GM13977 (cell line): ENCODE results near the gene TMED10.
"Not testable (repeated sequence)": the region's sequence is repeated elsewhere in the genome, so short reads cannot be mapped to it uniquely, and the experiment has no call there.

ENCODE experiments used
- DNase-seq: peaks from one replicate; pipeline ENCODE4 v3.0.0; 2012; ENCODE audit warnings: low spot score
- in situ Hi-C: fragments of 300-500 bp; cut with MboI; formaldehyde crosslinking; loops from one replicate; pipeline ENCODE4 v1.12.0; 2022; ENCODE audit warnings: low sequenced_read_pairs, low pct_unique_long_range_greater_than_20kb, mixed read lengths, inconsistent platforms; ENCODE audit not compliant: unreplicated experiment
- TF ChIP-seq, protein P1 (sequence below): IDR thresholded peaks from 2 replicates; pipeline ENCODE4 v1.5.1; 2012; ENCODE audit warnings: mild to moderate bottlenecking, control low read depth; ENCODE audit not compliant: insufficient read depth; ENCODE audit errors: extremely low read depth, missing control alignments

Gene TMED10

GRCh38 chr14:75156111-75156510 lies 20.3 kb downstream of the TMED10 start:
- DNase-seq: no peak

GRCh38 chr14:75155169-75155568 lies 21.2 kb downstream of the TMED10 start:
- DNase-seq: no peak
- in situ Hi-C loops: no loop called here
- TF ChIP-seq, protein P1, sequence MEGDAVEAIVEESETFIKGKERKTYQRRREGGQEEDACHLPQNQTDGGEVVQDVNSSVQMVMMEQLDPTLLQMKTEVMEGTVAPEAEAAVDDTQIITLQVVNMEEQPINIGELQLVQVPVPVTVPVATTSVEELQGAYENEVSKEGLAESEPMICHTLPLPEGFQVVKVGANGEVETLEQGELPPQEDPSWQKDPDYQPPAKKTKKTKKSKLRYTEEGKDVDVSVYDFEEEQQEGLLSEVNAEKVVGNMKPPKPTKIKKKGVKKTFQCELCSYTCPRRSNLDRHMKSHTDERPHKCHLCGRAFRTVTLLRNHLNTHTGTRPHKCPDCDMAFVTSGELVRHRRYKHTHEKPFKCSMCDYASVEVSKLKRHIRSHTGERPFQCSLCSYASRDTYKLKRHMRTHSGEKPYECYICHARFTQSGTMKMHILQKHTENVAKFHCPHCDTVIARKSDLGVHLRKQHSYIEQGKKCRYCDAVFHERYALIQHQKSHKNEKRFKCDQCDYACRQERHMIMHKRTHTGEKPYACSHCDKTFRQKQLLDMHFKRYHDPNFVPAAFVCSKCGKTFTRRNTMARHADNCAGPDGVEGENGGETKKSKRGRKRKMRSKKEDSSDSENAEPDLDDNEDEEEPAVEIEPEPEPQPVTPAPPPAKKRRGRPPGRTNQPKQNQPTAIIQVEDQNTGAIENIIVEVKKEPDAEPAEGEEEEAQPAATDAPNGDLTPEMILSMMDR: no peak

More at GRCh38 chr14:75156111-75156510, 20.3 kb downstream of the TMED10 start:
- in situ Hi-C loops: no loop called here
- TF ChIP-seq, protein P1: no peak

- TF ChIP-seq, protein P1: no peak
- in situ Hi-C loops: no loop called here
- no peak for DNase-seq
Observed at GRCh38 chr14:75153295-75153694, 23.1 kb downstream of the TMED10 start.

- TF ChIP-seq, protein P1: no peak
- no peak for DNase-seq
- in situ Hi-C loops: no loop called here
Observed at GRCh38 chr14:75151851-75152250, 24.6 kb downstream of the TMED10 start.

GRCh38 chr14:75150637-75151036 lies 25.8 kb downstream of the TMED10 start:
- not testable (repeated sequence) for DNase-seq

GRCh38 chr14:75150150-75150549 lies 26.3 kb downstream of the TMED10 start:
- in situ Hi-C loops: no loop called here
- no peak for DNase-seq
- TF ChIP-seq, protein P1: no peak

More at GRCh38 chr14:75150637-75151036, 25.8 kb downstream of the TMED10 start:
- in situ Hi-C loops: not testable (repeated sequence)

GRCh38 chr14:75147423-75148071 lies 28.9 kb downstream of the TMED10 start:
- in situ Hi-C loops: loop anchor here (25.0 kb wide), 1 partner anchor 340 kb away; no protein-coding TSS in a partner anchor
- TF ChIP-seq, protein P1: peak; percentile 7
- DNase-seq: no peak
